ENCODE results near the gene SMIM24. TPM values are rescaled to one million over a fixed set of nuclear protein-coding genes. Genes with fewer than 3 reads are reported as not detected.

SMIM24 gene
- total RNA-seq, 1 donor from 2014 or later, result not detected

GRCh38 chr19:3492131-3492839 is 12.0 kb upstream of the SMIM24 start:
- no peak for DNase-seq
- Mint-ChIP-seq H3K27me3 (ENCODE audit: unreplicated experiment) (no peaks in the 10 kb centered on the region), H3K4me1 (ENCODE audit: low read depth, unreplicated experiment) (no peaks in the 10 kb centered on the region), H3K36me3 (ENCODE audit: unreplicated experiment) (peaks cover 5% of the 10 kb centered on the region), H3K4me3 (ENCODE audit: unreplicated experiment) (no peak overlapping the region), H3K9me3 (ENCODE audit: unreplicated experiment) (no peaks in the 10 kb centered on the region), H3K27ac (ENCODE audit: unreplicated experiment) (no peak overlapping the region)
- TF ChIP-seq CTCF (IDR thresholded peaks at IDR 0.05; ENCODE audit: partially characterized antibody, unreplicated experiment), result no peak

DNA sequence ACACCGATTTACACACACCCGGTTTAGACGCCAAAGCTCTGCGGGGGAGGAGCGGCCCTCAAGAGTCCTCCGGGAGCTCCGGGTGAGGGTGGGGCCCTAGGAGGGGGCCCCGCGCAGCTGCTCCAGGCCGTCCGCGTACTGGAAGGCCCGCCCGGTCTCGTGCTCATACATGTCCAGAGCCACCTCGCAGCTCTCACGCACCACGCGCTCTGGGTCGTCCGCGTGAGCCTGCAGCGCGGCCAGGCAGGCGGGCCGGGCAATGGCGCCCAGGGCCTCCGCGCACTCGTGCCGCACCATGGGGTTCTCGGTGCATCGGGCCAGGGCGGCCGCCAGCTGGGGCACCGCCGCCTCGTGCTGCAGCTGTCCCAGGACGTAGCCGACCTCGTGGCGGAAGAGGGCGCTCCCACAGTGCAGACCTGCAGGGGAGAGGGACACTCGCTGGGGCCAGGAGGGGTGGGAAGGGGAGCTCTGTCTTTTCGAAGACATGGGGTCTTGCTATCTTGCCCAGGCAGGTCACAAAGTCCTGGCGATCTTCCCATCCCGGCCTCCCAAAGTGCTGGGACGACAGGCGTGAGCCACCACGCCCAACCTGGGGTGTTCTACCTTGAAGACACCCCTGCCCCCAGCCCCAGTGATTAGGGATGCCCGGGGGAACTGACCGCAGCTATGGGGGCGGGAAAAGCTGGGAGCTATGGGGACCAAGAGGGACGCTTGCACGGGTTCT is 11.2 kb upstream of the SMIM24 start:
- Mint-ChIP-seq H3K4me1 (ENCODE audit: low read depth, unreplicated experiment) (no peaks in the 10 kb centered on the region), H3K9me3 (ENCODE audit: unreplicated experiment) (no peaks in the 10 kb centered on the region), H3K36me3 (ENCODE audit: unreplicated experiment) (peaks cover 5% of the 10 kb centered on the region), H3K27ac (ENCODE audit: unreplicated experiment) (no peak overlapping the region), H3K27me3 (ENCODE audit: unreplicated experiment) (peaks cover 3% of the 10 kb centered on the region), H3K4me3 (ENCODE audit: unreplicated experiment) (no peak overlapping the region)
- no peak for DNase-seq
- TF ChIP-seq CTCF (IDR thresholded peaks at IDR 0.05; ENCODE audit: partially characterized antibody, unreplicated experiment), result no peak

DNA sequence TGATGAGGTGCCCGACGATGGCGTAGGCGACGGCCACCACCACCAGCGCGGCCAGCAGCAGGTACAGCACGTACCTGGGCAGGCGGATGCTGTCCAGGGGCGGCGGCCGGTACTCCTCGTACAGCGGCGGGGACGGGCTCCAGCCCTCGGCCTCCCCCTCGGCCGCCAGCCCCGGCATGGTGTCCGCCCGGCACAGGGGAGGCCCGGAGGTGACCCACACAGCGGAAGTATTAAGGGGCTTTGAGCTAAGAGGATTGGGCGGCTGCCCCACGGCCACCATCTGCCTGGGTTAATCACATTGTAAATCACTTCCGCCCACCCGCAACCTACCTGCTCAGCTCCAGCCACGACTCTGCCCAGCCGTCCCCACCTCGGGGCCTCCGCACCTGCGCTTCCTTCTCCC is 2.9 kb upstream of the SMIM24 start, which contains the start of gene SMIM44:
TSS of gene SMIM44 (minus strand) at position 216 of the 403 bp plus-strand sequence. CDS start at position 178, 38 bp downstream.
- Mint-ChIP-seq H3K27me3 (ENCODE audit: unreplicated experiment) (peaks cover 3% of the 10 kb centered on the region), H3K36me3 (ENCODE audit: unreplicated experiment) (peaks cover 5% of the 10 kb centered on the region), H3K4me3 (ENCODE audit: unreplicated experiment) (no peak within 1 kb of the TSS), H3K9me3 (ENCODE audit: unreplicated experiment) (no peaks in the 10 kb centered on the region), H3K27ac (ENCODE audit: unreplicated experiment) (no peak within 1 kb of the TSS), H3K4me1 (ENCODE audit: low read depth, unreplicated experiment) (no peaks in the 10 kb centered on the region)
- DNase-seq, result no peak
- no peak for TF ChIP-seq CTCF (IDR thresholded peaks at IDR 0.05; ENCODE audit: partially characterized antibody, unreplicated experiment)

DNA sequence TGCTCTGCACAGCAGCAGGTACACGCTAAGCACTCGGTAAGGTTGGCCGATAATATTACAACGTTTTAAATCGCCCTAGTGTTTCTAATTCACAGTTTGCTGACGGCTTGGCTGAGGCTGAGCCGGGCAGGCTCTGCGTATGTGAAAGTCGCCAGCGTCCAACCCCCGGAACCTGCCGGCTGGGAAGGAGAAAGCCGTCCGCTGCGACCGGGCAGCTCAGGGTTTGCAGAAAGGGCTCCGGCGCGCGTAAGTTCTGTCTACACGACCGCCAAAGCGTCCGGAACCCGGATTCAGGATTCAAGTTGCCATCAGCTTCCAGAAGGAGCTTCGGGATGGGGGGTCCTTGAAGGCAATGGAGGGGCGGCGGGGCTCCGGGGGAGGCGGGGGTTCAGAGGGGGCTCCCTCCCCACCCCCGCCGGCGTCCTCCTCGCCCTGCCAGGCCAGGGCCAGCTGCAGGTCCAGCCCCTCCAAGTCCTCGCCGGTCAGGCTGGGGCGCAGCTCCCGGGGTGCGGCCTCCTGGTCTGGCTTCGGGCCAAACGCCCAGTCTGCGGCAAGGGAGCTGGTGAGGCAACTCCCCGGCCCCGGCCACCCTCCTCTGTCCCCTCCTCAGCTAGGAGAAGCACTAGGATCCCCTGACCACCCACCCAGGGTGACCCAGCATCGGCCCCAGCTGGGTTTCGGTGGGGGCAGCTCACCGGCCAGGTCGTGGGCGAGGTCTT is 2.3 kb upstream of the SMIM24 start:
- Mint-ChIP-seq H3K36me3 (ENCODE audit: unreplicated experiment) (no peaks in the 10 kb centered on the region), H3K9me3 (ENCODE audit: unreplicated experiment) (peaks cover 2% of the 10 kb centered on the region), H3K27me3 (ENCODE audit: unreplicated experiment) (peaks cover 3% of the 10 kb centered on the region), H3K4me3 (ENCODE audit: unreplicated experiment) (no peak overlapping the region), H3K4me1 (ENCODE audit: low read depth, unreplicated experiment) (no peaks in the 10 kb centered on the region), H3K27ac (ENCODE audit: unreplicated experiment) (no peak overlapping the region)
- no peak for DNase-seq
- no peak for TF ChIP-seq CTCF (IDR thresholded peaks at IDR 0.05; ENCODE audit: partially characterized antibody, unreplicated experiment)

Measured in glutamatergic neuron (in vitro differentiated cells).